AG04450 (cell line): ENCODE results near the gene MAPK11. TPM values are rescaled to one million over a fixed set of nuclear protein-coding genes. Genes with fewer than 3 reads are reported as not detected.

Source experiments
- CTCF ChIA-PET: fragments of 300-600, 350-600 bp; formaldehyde crosslinking; extraction: SDS; loops from one replicate; lab custom pipeline; 2022; ENCODE audit warnings: antibody characterized with exemption, inconsistent platforms; lab: Charles Lee
- POLR2A ChIA-PET: fragments of 350-600 bp; formaldehyde crosslinking; extraction: SDS; loops from one replicate; lab custom pipeline; 2021; ENCODE audit warnings: antibody characterized with exemption, inconsistent platforms; lab: Yijun Ruan, JAX
- DNase-seq: peaks from one replicate; pipeline ENCODE4 v3.0.0-alpha.2; 2011; ENCODE audit warnings: low read depth, low spot score
- H3K27ac ChIP-seq: one replicate; pipeline ENCODE4 v1.5.1; 2012; ENCODE audit warnings: low read depth, low read length, control low read depth
- H3K27me3 ChIP-seq: one replicate; pipeline ENCODE4 v1.6.0; 2012; ENCODE audit warnings: low read length; ENCODE audit not compliant: control insufficient read depth, insufficient read depth
- H3K4me3 ChIP-seq: 2 replicates; pipeline ENCODE4 v1.5.1; 2011; ENCODE audit warnings: mild to moderate bottlenecking, low read depth, low read length, control low read depth
- H3K9me3 ChIP-seq: 2 replicates; pipeline ENCODE4 v1.5.1; 2012; ENCODE audit warnings: low read length; ENCODE audit not compliant: control insufficient read depth, insufficient read depth
- polyA plus RNA-seq: library from polyadenylated mRNA; depleted of rRNA; stranded (reverse); fragments of >200 nt; gene quantifications from 2 replicates; pipeline ENCODE4 v1.2.3, GENCODE V29; 2011
- TF ChIP-seq, protein P1 (sequence below): IDR thresholded peaks from 2 replicates; pipeline ENCODE4 v1.5.1; 2011; ENCODE audit warnings: low read depth, low read length, control low read depth, inconsistent platforms

The MAPK11 gene
- polyA plus RNA-seq, 1 experiment: 6.7 TPM

DNA sequence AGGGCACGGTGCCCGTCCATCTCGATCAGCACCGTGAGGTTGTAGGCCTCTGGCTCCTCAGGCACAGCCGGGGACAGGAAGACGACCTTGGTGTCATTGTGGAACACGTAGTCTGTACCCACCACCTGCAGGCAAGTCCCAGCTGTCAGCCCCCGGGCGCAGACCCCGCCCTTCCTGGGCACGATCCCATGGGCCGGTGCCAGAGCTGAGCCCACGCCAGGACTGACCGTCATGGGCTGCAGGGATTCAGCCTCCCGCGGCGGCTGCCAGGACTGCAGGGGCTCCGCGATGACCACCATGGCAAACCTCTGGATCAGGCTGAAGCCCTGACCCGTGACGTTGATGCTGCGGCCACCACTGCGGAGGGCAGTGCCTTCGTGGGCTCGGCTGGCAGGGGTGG is 11.8 kb upstream of the MAPK11 start:
- Histone ChIP-seq H3K27ac (peak overlapping the region; percentile 57), H3K27me3 (no peaks in the 10 kb centered on the region), H3K9me3 (peaks cover 14% of the 10 kb centered on the region; the same call in 1 of the 2 replicates), H3K4me3 (no peak overlapping the region)
- DNase-seq: no peak
- POLR2A ChIA-PET: interaction anchor here (0.7 to 1.7 kb wide), 3 partner anchors 12 to 461 kb away, joined by 6 to 9 read pairs (median 6); no protein-coding TSS in a partner anchor
- TF ChIP-seq, protein P1, sequence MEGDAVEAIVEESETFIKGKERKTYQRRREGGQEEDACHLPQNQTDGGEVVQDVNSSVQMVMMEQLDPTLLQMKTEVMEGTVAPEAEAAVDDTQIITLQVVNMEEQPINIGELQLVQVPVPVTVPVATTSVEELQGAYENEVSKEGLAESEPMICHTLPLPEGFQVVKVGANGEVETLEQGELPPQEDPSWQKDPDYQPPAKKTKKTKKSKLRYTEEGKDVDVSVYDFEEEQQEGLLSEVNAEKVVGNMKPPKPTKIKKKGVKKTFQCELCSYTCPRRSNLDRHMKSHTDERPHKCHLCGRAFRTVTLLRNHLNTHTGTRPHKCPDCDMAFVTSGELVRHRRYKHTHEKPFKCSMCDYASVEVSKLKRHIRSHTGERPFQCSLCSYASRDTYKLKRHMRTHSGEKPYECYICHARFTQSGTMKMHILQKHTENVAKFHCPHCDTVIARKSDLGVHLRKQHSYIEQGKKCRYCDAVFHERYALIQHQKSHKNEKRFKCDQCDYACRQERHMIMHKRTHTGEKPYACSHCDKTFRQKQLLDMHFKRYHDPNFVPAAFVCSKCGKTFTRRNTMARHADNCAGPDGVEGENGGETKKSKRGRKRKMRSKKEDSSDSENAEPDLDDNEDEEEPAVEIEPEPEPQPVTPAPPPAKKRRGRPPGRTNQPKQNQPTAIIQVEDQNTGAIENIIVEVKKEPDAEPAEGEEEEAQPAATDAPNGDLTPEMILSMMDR: no peak
- CTCF ChIA-PET: interaction anchor here (0.6 kb wide), 1 partner anchor 10 kb away, joined by 3 read pairs; no protein-coding TSS in a partner anchor

DNA sequence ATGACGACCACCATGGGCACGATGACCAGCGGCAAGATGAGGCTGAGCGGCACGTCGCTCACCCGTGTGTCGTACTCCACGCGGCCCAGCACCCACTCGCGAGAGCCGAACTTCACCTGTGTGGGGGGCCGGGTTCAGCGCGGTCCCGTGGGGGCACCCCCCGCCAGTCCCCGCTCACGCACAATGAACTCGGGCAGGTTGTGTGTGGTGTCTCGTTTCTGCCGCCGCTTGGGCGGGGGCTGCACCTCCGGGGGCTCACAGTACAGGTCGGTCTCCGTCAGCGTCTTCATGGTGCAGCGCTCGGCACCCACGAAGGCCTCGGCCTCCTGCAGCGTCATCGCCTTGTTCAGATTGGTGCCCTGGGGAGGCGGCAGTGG is 11.2 kb upstream of the MAPK11 start:
- no peak for DNase-seq
- H3K27me3 ChIP-seq: no peaks in the 10 kb centered on the region
- H3K9me3 ChIP-seq: peaks cover 18% of the 10 kb centered on the region; the same call in 1 of the 2 replicates
- CTCF ChIA-PET: no interaction called here
- POLR2A ChIA-PET: interaction anchor here (1.5 kb wide), 1 partner anchor 24 kb away, joined by 6 read pairs; no protein-coding TSS in a partner anchor
- TF ChIP-seq, protein P1: no peak
- H3K4me3 ChIP-seq: no peak overlapping the region
- no peak overlapping the region for H3K27ac ChIP-seq

DNA sequence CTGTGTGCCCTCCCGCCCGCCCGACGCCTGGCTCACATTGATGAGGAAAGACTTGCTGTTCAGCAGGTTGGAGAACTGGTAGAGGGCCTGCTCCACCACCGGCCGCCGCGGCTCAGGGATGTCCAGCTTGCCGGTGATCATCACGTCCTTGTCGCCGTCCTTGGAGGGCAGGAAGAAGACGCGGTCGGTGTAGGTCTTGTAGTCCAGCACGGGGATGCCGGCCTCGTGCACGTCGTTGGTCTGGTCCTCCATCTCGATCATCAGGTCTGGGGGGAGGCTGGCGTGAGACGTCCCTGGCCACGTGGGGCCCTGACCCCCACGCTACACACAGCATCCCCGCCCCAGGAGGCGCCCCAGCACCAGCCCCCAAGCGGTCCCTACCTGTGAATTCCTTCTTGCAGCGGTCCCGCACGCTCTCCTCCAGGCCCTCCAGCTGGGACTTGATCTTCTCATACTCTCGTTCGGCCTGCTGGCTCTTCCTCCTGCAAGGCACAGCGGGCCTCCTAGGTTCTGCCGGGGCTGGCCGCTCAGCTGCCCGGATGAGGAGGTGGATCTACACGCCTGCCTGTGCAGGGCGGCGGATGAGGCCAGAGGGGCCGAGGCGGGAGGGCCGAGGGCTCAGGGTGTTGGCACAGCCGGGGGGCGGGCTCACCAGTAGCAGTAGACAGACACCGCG is 10.7 kb upstream of the MAPK11 start:
- Histone ChIP-seq H3K27ac (no peak overlapping the region), H3K27me3 (no peaks in the 10 kb centered on the region), H3K4me3 (no peak overlapping the region), H3K9me3 (peaks cover 21% of the 10 kb centered on the region; the same call in 1 of the 2 replicates)
- TF ChIP-seq, protein P1: no peak
- POLR2A ChIA-PET: no interaction called here
- CTCF ChIA-PET: no interaction called here
- no peak for DNase-seq

DNA sequence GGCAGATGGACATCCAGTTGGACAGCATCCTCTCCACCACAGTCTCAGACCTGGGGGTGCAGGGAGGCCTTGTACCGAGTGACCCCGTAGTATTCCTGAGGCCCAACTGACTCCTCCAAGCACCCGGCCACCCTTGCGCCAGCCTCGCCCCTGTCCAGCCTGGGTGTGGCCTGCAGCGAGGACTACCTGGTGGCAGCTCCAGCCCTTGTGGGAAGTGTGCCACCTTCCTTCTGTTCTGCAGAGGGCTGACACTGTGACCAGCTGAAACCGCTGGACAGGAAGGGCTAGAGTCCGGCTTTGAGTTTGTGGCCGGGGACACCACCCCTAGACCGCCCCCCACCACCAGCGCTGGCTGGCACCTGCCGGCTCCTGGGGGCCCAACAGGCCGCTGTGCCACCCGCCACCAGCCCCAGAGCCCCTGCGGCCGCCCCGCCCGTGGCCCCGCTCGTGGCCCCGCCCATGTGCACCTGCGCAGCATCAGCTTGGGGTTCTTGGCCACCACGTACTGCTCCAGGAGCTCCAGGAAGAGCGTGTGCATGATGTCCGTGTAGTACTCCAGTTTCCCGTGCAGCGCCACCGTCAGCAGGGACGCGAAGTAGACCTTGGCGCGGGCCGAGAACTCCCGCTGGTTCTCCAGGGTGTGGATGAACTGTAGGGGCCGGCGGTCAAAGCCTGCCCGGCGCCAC is 10.0 kb upstream of the MAPK11 start:
- Histone ChIP-seq H3K27me3 (no peaks in the 10 kb centered on the region), H3K27ac (no peak overlapping the region), H3K9me3 (peaks cover 21% of the 10 kb centered on the region; the same call in 1 of the 2 replicates), H3K4me3 (no peak overlapping the region)
- DNase-seq: no peak
- TF ChIP-seq, protein P1: no peak
- POLR2A ChIA-PET: no interaction called here
- CTCF ChIA-PET: interaction anchor here (1.5 kb wide), 1 partner anchor 62 kb away, joined by 4 read pairs; no protein-coding TSS in a partner anchor
